Measurements from ENCODE around the gene TBX19. TPM values are rescaled to one million over a fixed set of nuclear protein-coding genes. Genes with fewer than 3 reads are reported as not detected.
A peak's percentile ranks its signal among the peaks of the same experiment; 100 is the strongest.

TBX19 gene
- total RNA-seq, 1 donor from 2014 or later, result 1.6 TPM

DNA sequence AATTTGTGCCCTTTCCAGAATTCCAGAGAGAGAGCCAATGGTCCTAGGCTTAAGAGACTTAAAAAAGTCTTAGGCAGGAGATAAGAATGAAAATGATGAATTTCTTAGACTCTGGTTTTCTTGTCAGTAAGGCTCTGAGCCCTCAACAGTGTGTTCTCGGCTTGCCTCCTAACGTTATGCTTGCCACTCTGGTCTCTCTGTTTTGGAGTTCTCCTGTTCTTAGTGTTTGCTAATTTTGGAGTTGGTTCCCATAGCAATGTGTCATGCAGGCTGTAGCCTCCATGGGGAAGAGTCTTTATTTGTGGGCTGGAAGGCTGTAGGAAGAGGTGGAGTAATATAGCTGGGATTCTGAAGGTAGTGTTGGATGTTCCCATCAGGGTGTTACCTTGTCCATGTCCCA, 19.9 kb downstream of the TBX19 start:
- no peaks in the 10 kb centered on the region for H3K9me3 Mint-ChIP-seq
- no peak overlapping the region for H3K4me3 Mint-ChIP-seq
- no peaks in the 10 kb centered on the region for H3K27me3 Mint-ChIP-seq
- peaks cover 3% of the 10 kb centered on the region for H3K36me3 Mint-ChIP-seq
- DNase-seq (ENCODE audit: extremely low spot score, unreplicated experiment), result no peak
- H3K4me1 Mint-ChIP-seq (ENCODE audit: unreplicated experiment), result no peaks in the 10 kb centered on the region
- TF ChIP-seq, protein P1, sequence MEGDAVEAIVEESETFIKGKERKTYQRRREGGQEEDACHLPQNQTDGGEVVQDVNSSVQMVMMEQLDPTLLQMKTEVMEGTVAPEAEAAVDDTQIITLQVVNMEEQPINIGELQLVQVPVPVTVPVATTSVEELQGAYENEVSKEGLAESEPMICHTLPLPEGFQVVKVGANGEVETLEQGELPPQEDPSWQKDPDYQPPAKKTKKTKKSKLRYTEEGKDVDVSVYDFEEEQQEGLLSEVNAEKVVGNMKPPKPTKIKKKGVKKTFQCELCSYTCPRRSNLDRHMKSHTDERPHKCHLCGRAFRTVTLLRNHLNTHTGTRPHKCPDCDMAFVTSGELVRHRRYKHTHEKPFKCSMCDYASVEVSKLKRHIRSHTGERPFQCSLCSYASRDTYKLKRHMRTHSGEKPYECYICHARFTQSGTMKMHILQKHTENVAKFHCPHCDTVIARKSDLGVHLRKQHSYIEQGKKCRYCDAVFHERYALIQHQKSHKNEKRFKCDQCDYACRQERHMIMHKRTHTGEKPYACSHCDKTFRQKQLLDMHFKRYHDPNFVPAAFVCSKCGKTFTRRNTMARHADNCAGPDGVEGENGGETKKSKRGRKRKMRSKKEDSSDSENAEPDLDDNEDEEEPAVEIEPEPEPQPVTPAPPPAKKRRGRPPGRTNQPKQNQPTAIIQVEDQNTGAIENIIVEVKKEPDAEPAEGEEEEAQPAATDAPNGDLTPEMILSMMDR (conservative IDR thresholded peaks at IDR 0.05), result no peak
- peak overlapping the region; percentile 85 for H3K27ac Mint-ChIP-seq

DNA sequence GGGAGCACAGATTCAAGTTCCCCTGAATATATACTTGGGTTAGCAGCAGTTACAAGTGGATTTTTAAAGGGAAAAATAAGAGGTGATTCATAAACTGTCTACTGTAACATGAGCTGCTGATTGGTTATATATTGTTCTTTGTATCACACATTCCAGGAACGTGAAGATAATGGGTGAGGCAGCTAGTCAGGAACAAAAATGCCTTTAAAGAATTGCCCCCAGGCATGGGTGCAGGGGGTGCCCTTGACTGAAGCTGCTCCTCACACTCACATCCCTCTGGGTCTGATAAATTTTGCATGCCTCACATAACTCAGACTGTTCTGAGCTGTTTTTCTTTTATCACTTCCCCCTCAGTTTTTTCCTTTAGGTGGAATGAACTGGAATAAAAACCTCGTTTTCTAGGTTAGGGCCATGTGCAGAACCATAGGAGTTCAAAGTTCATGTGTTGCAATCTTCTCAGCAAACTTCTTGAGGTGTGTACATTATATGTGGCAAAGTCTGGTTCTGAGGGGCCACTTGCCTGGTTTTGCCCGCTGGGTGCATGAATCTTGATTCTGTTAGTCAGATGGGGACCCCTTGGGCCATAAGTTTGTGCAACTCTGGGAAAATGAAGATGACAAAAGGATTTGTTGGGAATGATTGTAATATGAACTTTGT, 21.1 kb downstream of the TBX19 start:
- Mint-ChIP-seq H3K27ac (peak overlapping the region; percentile 94), H3K4me1 (ENCODE audit: unreplicated experiment) (no peaks in the 10 kb centered on the region), H3K9me3 (no peaks in the 10 kb centered on the region), H3K27me3 (no peaks in the 10 kb centered on the region), H3K4me3 (peak overlapping the region; percentile 36), H3K36me3 (peaks cover 3% of the 10 kb centered on the region)
- TF ChIP-seq, protein P1 (conservative IDR thresholded peaks at IDR 0.05), result no peak
- no peak for DNase-seq (ENCODE audit: extremely low spot score, unreplicated experiment)

DNA sequence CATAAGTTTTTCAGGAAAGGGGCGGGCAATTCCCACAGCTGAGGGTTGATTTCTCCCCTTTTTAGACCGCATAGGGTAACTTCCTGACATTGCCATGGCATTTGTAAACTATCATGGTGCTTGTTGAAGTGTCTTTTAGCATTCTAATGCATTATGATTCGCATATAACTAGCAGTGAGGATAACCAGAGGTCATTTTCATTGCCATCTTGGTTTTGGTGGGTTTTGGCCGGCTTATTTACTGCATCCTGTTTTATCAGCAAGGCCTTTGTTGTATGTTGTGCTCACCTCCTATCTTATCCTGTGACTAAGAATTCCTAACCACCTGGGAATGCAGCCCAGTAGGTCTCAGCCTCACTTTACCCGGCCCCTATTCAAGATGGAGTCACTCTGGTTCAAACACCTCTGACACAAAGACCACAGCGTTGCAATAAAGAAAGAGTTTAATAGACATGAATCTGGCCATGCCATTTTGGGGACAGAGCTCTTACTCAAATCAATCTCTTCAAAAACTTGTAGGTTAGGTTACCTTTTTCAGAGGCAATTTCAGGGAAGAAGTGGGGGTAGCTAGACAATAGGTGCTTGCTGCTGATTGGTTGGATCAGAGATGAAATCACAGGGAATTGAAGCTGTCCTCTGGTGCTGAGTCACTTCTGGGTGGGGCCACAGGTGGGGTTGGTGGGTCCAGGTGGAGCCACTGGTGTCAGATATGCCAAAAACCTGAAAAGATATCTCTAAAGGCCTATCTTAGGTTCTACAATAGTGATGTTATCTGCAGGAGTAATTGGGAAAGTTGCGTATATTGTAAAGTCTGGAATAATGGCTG, 23.3 kb downstream of the TBX19 start:
- Mint-ChIP-seq H3K4me3 (no peak overlapping the region), H3K36me3 (no peaks in the 10 kb centered on the region), H3K9me3 (no peaks in the 10 kb centered on the region), H3K4me1 (ENCODE audit: unreplicated experiment) (no peaks in the 10 kb centered on the region), H3K27me3 (no peaks in the 10 kb centered on the region), H3K27ac (peak overlapping the region; percentile 73)
- TF ChIP-seq, protein P1 (conservative IDR thresholded peaks at IDR 0.05), result no peak
- no peak for DNase-seq (ENCODE audit: extremely low spot score, unreplicated experiment)

DNA sequence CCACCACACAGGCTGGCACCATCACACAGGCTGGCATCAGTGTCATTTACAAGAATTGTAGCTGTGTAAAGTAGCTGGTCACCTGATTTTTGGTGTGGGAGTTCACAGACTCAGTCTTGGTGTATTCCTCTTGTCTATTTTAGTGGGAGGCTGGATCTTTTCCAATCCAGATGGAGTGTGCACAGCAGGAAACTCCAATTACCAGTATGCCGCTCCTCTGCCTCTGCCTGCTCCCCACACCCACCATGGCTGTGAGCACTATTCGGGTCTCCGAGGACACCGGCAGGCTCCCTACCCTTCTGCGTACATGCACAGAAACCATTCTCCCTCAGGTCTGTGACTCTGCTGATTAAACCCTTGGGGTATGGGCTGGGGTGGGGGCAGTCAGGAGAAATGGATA, 24.2 kb downstream of the TBX19 start:
- no peak overlapping the region for H3K27ac Mint-ChIP-seq
- no peak for DNase-seq (ENCODE audit: extremely low spot score, unreplicated experiment)
- no peaks in the 10 kb centered on the region for H3K4me1 Mint-ChIP-seq (ENCODE audit: unreplicated experiment)
- no peaks in the 10 kb centered on the region for H3K27me3 Mint-ChIP-seq
- H3K36me3 Mint-ChIP-seq, result no peaks in the 10 kb centered on the region
- H3K4me3 Mint-ChIP-seq, result no peak overlapping the region
- TF ChIP-seq, protein P1 (conservative IDR thresholded peaks at IDR 0.05), result no peak
- no peaks in the 10 kb centered on the region for H3K9me3 Mint-ChIP-seq

DNA sequence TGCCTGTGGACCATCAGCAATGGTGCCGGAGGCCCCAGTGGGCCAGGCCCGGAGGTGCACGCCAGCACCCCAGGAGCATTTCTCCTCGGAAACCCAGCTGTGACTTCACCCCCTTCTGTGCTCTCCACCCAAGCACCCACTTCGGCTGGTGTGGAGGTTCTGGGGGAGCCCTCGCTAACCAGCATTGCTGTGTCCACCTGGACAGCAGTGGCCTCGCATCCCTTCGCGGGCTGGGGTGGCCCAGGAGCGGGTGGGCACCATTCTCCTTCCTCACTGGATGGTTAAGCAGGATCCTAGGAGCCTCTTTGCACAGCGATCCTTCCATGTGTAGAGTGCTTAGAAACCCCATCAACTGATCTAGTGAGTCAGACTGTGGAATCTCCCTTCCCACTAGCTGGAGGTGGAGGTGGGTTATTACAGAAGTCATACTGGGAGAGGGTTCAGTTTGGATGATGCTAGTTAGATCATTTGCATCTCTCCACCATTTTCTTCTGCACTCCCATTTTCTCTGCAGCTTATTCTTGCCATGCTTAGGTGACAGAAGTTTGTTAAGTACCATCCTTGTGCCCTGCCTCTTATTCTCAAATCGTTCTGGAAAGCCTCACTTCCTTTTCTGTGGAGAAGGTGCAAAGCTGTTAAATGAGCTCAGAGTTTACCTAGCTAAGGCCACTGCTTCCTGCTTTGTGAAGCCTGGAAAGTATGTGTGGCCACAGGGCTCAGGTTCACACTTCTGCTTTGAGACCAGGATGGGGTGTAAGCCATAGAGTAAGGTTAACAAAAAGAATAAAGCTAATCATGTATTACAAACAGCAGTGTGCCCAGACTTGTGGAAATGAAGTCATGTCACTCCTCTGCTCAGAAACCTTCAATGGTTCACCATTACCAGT, 32.3 kb downstream of the TBX19 start:
- H3K9me3 Mint-ChIP-seq, result no peaks in the 10 kb centered on the region
- no peak for DNase-seq (ENCODE audit: extremely low spot score, unreplicated experiment)

More for the DNA sequence above, 32.3 kb downstream of the TBX19 start:
- Mint-ChIP-seq H3K27ac (no peak overlapping the region), H3K27me3 (no peaks in the 10 kb centered on the region), H3K4me1 (ENCODE audit: unreplicated experiment) (no peaks in the 10 kb centered on the region), H3K4me3 (no peak overlapping the region), H3K36me3 (peaks cover 4% of the 10 kb centered on the region)
- TF ChIP-seq, protein P1 (conservative IDR thresholded peaks at IDR 0.05), result no peak

Data from type B pancreatic cell (in vitro differentiated cells).